ENCODE measurements around the gene ALKBH3. TPM values are rescaled to one million over a fixed set of nuclear protein-coding genes. Genes with fewer than 3 reads are reported as not detected.

Gene ALKBH3
- total RNA-seq, 1 experiment from 2014 or later, result 13.3 TPM

DNA sequence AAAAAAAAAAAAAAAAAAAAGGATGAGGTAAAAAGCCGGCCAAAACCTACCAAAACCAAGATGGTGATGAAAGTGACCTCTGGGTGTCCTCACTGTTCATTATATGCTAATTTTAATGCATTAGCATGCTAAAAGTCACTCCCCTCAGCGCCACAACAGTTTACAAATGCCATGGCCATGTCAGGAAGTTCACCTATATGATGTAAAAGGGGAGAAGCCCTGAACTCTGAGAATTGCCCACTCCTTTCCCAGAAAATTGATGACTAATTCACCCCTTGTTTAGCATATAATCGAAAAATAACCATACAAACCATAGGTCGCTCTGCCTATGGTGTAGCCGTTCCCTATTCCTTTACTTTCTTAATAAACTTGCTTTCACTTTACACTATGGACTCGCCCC lies 72.9 kb downstream of the ALKBH3 start:
- no peak for ATAC-seq
- H3K9me3 Mint-ChIP-seq, result peaks cover 14% of the 10 kb centered on the region
- DNase-seq (ENCODE audit: low spot score), result no peak

DNA sequence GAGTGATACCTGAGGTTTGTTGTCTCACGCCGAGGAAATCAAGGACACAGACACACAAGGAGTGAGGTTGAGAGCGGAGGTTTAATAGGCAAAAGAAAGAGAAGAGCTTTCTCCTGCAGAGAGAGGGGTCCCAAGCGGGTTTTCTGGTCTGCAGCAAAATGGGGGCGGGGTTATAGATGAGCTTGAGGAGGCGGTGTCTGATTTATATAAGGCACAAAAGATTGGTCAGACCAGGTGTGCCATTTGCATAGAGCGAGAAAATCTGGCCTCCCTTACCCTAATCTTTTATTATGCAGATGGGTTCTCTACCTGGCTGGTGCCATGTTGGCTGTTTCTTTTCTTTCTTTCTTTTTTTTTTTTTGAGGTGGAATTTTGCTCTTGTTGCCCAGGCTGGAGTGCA lies 73.6 kb downstream of the ALKBH3 start:
- TF ChIP-seq TP53 (CRISPR knock-in tag; IDR thresholded peaks at IDR 0.05), result no peak
- TF ChIP-seq, protein P1, sequence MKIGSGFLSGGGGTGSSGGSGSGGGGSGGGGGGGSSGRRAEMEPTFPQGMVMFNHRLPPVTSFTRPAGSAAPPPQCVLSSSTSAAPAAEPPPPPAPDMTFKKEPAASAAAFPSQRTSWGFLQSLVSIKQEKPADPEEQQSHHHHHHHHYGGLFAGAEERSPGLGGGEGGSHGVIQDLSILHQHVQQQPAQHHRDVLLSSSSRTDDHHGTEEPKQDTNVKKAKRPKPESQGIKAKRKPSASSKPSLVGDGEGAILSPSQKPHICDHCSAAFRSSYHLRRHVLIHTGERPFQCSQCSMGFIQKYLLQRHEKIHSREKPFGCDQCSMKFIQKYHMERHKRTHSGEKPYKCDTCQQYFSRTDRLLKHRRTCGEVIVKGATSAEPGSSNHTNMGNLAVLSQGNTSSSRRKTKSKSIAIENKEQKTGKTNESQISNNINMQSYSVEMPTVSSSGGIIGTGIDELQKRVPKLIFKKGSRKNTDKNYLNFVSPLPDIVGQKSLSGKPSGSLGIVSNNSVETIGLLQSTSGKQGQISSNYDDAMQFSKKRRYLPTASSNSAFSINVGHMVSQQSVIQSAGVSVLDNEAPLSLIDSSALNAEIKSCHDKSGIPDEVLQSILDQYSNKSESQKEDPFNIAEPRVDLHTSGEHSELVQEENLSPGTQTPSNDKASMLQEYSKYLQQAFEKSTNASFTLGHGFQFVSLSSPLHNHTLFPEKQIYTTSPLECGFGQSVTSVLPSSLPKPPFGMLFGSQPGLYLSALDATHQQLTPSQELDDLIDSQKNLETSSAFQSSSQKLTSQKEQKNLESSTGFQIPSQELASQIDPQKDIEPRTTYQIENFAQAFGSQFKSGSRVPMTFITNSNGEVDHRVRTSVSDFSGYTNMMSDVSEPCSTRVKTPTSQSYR (CRISPR knock-in tag; IDR thresholded peaks at IDR 0.05), result no peak
- TF ChIP-seq, protein P2, sequence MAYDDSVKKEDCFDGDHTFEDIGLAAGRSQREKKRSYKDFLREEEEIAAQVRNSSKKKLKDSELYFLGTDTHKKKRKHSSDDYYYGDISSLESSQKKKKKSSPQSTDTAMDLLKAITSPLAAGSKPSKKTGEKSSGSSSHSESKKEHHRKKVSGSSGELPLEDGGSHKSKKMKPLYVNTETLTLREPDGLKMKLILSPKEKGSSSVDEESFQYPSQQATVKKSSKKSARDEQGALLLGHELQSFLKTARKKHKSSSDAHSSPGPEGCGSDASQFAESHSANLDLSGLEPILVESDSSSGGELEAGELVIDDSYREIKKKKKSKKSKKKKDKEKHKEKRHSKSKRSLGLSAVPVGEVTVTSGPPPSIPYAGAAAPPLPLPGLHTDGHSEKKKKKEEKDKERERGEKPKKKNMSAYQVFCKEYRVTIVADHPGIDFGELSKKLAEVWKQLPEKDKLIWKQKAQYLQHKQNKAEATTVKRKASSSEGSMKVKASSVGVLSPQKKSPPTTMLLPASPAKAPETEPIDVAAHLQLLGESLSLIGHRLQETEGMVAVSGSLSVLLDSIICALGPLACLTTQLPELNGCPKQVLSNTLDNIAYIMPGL (CRISPR knock-in tag; IDR thresholded peaks at IDR 0.05), result no peak
- TF ChIP-seq, protein P3, sequence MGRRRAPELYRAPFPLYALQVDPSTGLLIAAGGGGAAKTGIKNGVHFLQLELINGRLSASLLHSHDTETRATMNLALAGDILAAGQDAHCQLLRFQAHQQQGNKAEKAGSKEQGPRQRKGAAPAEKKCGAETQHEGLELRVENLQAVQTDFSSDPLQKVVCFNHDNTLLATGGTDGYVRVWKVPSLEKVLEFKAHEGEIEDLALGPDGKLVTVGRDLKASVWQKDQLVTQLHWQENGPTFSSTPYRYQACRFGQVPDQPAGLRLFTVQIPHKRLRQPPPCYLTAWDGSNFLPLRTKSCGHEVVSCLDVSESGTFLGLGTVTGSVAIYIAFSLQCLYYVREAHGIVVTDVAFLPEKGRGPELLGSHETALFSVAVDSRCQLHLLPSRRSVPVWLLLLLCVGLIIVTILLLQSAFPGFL (CRISPR knock-in tag; IDR thresholded peaks at IDR 0.05; ENCODE audit: borderline replicate concordance), result no peak
- no peak for TF ChIP-seq NFATC4 (CRISPR knock-in tag; IDR thresholded peaks at IDR 0.05)
- no peak for TF ChIP-seq GRHL2 (CRISPR knock-in tag; IDR thresholded peaks at IDR 0.05; ENCODE audit: insufficient replicate concordance, severe bottlenecking)
- TF ChIP-seq ETV6 (CRISPR knock-in tag; IDR thresholded peaks at IDR 0.05), result no peak
- TF ChIP-seq, protein P4, sequence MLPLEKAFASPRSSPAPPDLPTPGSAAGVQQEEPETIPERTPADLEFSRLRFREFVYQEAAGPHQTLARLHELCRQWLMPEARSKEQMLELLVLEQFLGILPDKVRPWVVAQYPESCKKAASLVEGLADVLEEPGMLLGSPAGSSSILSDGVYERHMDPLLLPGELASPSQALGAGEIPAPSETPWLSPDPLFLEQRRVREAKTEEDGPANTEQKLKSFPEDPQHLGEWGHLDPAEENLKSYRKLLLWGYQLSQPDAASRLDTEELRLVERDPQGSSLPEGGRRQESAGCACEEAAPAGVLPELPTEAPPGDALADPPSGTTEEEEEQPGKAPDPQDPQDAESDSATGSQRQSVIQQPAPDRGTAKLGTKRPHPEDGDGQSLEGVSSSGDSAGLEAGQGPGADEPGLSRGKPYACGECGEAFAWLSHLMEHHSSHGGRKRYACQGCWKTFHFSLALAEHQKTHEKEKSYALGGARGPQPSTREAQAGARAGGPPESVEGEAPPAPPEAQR (CRISPR knock-in tag; IDR thresholded peaks at IDR 0.05), result no peak
- no peak for TF ChIP-seq HMGA2 (CRISPR knock-in tag; IDR thresholded peaks at IDR 0.05)
- TF ChIP-seq NFE2L1 (CRISPR knock-in tag; IDR thresholded peaks at IDR 0.05), result no peak
- TF ChIP-seq ZNF396 (CRISPR knock-in tag; IDR thresholded peaks at IDR 0.05; ENCODE audit: borderline replicate concordance), result no peak
- TF ChIP-seq, protein P5, sequence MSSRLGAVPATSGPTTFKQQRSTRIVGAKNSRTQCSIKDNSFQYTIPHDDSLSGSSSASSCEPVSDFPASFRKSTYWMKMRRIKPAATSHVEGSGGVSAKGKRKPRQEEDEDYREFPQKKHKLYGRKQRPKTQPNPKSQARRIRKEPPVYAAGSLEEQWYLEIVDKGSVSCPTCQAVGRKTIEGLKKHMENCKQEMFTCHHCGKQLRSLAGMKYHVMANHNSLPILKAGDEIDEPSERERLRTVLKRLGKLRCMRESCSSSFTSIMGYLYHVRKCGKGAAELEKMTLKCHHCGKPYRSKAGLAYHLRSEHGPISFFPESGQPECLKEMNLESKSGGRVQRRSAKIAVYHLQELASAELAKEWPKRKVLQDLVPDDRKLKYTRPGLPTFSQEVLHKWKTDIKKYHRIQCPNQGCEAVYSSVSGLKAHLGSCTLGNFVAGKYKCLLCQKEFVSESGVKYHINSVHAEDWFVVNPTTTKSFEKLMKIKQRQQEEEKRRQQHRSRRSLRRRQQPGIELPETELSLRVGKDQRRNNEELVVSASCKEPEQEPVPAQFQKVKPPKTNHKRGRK (CRISPR knock-in tag; IDR thresholded peaks at IDR 0.05; ENCODE audit: borderline replicate concordance), result no peak
- no peak for TF ChIP-seq ZNF263 (CRISPR knock-in tag; IDR thresholded peaks at IDR 0.05; ENCODE audit: low read depth)
- TF ChIP-seq SOX15 (CRISPR knock-in tag; IDR thresholded peaks at IDR 0.05), result no peak
- Mint-ChIP-seq H3K27ac (peak overlapping the region; percentile 95), H3K36me3 (peaks cover 13% of the 10 kb centered on the region; the same call in 1 of the 2 replicates), H3K4me1 (peaks cover 74% of the 10 kb centered on the region), H3K4me3 (peak overlapping the region; percentile 22; the same call in 1 of the 2 replicates), H3K27me3 (ENCODE audit: low read depth) (no peaks in the 10 kb centered on the region), H3K9me3 (peaks cover 21% of the 10 kb centered on the region)
- no peak for DNase-seq (ENCODE audit: low spot score)
- ChIA-PET CTCF (interaction anchor here (1.0 to 2.5 kb wide), 5 partner anchors 9 to 378 kb away, joined by 3 to 17 read pairs (median 7); partner anchors contain the start of gene C11orf96), POLR2A (no interaction called here)
- peak; percentile 79 for ATAC-seq

More for the DNA sequence above, 72.9 kb downstream of the ALKBH3 start:
- H3K27me3 Mint-ChIP-seq (ENCODE audit: low read depth), result no peaks in the 10 kb centered on the region
- ChIA-PET CTCF (no interaction called here), POLR2A (no interaction called here)
- H3K4me3 Mint-ChIP-seq, result no peak overlapping the region
- peaks cover 74% of the 10 kb centered on the region for H3K4me1 Mint-ChIP-seq
- TF ChIP-seq SMAD3 (CRISPR knock-in tag; IDR thresholded peaks at IDR 0.05; ENCODE audit: borderline replicate concordance) (no peak), GTF2I (CRISPR knock-in tag; conservative IDR thresholded peaks at IDR 0.05) (no peak), NFATC4 (CRISPR knock-in tag; IDR thresholded peaks at IDR 0.05) (no peak)
- TF ChIP-seq, protein P1 (CRISPR knock-in tag; IDR thresholded peaks at IDR 0.05), result no peak
- TF ChIP-seq, protein P6, sequence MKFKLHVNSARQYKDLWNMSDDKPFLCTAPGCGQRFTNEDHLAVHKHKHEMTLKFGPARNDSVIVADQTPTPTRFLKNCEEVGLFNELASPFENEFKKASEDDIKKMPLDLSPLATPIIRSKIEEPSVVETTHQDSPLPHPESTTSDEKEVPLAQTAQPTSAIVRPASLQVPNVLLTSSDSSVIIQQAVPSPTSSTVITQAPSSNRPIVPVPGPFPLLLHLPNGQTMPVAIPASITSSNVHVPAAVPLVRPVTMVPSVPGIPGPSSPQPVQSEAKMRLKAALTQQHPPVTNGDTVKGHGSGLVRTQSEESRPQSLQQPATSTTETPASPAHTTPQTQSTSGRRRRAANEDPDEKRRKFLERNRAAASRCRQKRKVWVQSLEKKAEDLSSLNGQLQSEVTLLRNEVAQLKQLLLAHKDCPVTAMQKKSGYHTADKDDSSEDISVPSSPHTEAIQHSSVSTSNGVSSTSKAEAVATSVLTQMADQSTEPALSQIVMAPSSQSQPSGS (CRISPR knock-in tag; IDR thresholded peaks at IDR 0.05; ENCODE audit: borderline replicate concordance, low read depth), result no peak
- H3K36me3 Mint-ChIP-seq, result peaks cover 8% of the 10 kb centered on the region; the same call in 1 of the 2 replicates
- peak overlapping the region; percentile 95 for H3K27ac Mint-ChIP-seq

Data from WTC11 (cell line).